Neural progenitor cell (in vitro differentiated cells): ENCODE results near the gene CEP44. TPM values are rescaled to one million over a fixed set of nuclear protein-coding genes. Genes with fewer than 3 reads are reported as not detected.
"Not testable (repeated sequence)": the region's sequence is repeated elsewhere in the genome, so short reads cannot be mapped to it uniquely, and the experiment has no call there.

ENCODE experiments used
- DNase-seq: peaks from one replicate; pipeline ENCODE4 v3.0.0-alpha.2; 2016; ENCODE audit warnings: low spot score
- H2AFZ ChIP-seq: fragments of 200-600 bp; sonication (generic); replicated peaks from 2 replicates; pipeline ENCODE4 v1.6.1; 2016; ENCODE audit warnings: antibody characterized with exemption
- H3F3A ChIP-seq: fragments of 200-600 bp; sonication (generic); 2 replicates; pipeline ENCODE4 v1.6.1; 2016; ENCODE audit warnings: antibody characterized with exemption, low read depth
- H3K27ac ChIP-seq: fragments of 200-600 bp; sonication (generic); 2 replicates; pipeline ENCODE4 v1.5.1; 2016; ENCODE audit warnings: mild to moderate bottlenecking
- H3K27me3 ChIP-seq: fragments of 200-600 bp; sonication (generic); 2 replicates; pipeline ENCODE4 v1.6.1; 2016; ENCODE audit warnings: mild to moderate bottlenecking, moderate library complexity
- H3K36me3 ChIP-seq: fragments of 200-600 bp; sonication (generic); 2 replicates; pipeline ENCODE4 v1.5.1; 2016
- H3K4me1 ChIP-seq: fragments of 200-600 bp; sonication (generic); 2 replicates; pipeline ENCODE4 v1.6.1; 2016; ENCODE audit warnings: mixed run types
- H3K4me2 ChIP-seq: fragments of 200-600 bp; sonication (generic); 2 replicates; pipeline ENCODE4 v1.6.1; 2016
- H3K4me3 ChIP-seq: fragments of 200-600 bp; sonication (generic); 2 replicates; pipeline ENCODE4 v1.5.1; 2016
- H3K79me2 ChIP-seq: fragments of 200-600 bp; sonication (generic); 2 replicates; pipeline ENCODE4 v1.6.1; 2016; ENCODE audit warnings: low read depth
- H3K9ac ChIP-seq: fragments of 200-600 bp; sonication (generic); 2 replicates; pipeline ENCODE4 v1.6.1; 2016
- H3K9me3 ChIP-seq: fragments of 200-600 bp; sonication (generic); 2 replicates; pipeline ENCODE4 v1.5.1; 2016; ENCODE audit warnings: low read depth
- H4K20me1 ChIP-seq: fragments of 200-600 bp; sonication (generic); 2 replicates; pipeline ENCODE4 v1.6.1; 2016; ENCODE audit warnings: low read depth
- H3K27ac Mint-ChIP-seq: 3 replicates; pipeline ENCODE4 v1.8.0; 2021; ENCODE audit warnings: mixed read lengths
- H3K27me3 Mint-ChIP-seq: 2 replicates; pipeline ENCODE4 v1.8.0; 2022; ENCODE audit warnings: low read depth, mild to moderate bottlenecking, inconsistent platforms, moderate library complexity, mixed read lengths; ENCODE audit not compliant: insufficient read depth
- H3K36me3 Mint-ChIP-seq: 3 replicates; pipeline ENCODE4 v1.8.0; 2021; ENCODE audit warnings: mixed read lengths
- H3K4me1 Mint-ChIP-seq: 3 replicates; pipeline ENCODE4 v1.8.0; 2021; ENCODE audit warnings: mixed read lengths
- H3K4me3 Mint-ChIP-seq: 3 replicates; pipeline ENCODE4 v1.8.0; 2021; ENCODE audit warnings: mild to moderate bottlenecking, moderate library complexity, mixed read lengths
- H3K9me3 Mint-ChIP-seq: 3 replicates; pipeline ENCODE4 v1.8.0; 2020; ENCODE audit warnings: mixed read lengths
- EZH2 ChIP-seq: fragments of 200-600 bp; sonication (generic); IDR thresholded peaks from 2 replicates; pipeline ENCODE4 v1.6.1; 2017; ENCODE audit warnings: antibody characterized with exemption, mild to moderate bottlenecking, moderate library complexity
- EZH2phosphoT487 ChIP-seq: fragments of 200-600 bp; sonication (generic); IDR thresholded peaks from 2 replicates; pipeline ENCODE4 v1.6.1; 2017; ENCODE audit warnings: antibody characterized with exemption
- total RNA-seq: library from RNA; depleted of rRNA; stranded (reverse); fragments of >200 nt; gene quantifications from 2 replicates; pipeline ENCODE4 v1.2.3, GENCODE V29; 2015; ENCODE audit warnings: low replicate concordance
- TF ChIP-seq, protein P1 (sequence below): fragments of 200-600 bp; sonication (generic); IDR thresholded peaks from 2 replicates; pipeline ENCODE4 v1.5.1; 2017; ENCODE audit warnings: antibody characterized with exemption, mild to moderate bottlenecking

Gene CEP44
- total RNA-seq, 1 donor from 2014 or later, result 76.1 TPM

DNA sequence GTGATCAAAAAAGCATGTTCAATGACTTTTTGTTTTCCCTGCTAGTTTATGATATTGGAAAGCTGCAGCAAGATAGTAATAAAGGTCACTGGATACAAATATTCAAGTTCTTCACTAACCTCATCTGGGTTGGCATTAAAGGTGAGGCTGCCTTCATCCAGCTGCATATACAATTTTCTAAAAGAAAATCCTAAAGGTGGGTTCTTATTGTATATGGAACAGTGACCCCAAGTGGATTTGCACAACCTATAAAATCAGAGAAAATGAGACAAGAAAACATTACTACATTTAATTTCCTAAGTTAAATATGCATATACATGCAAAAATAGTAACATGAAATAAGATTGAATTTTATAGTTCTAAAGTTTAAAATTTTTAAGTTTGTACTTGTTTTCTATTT is 24.1 kb upstream of the CEP44 start:
- DNase-seq, result no peak
- H3K9me3 ChIP-seq, result no peaks in the 10 kb centered on the region
- H3K27me3 ChIP-seq, result no peaks in the 10 kb centered on the region
- no peaks in the 10 kb centered on the region for H3K79me2 ChIP-seq
- H3K27ac ChIP-seq, result no peak overlapping the region
- H3K27me3 Mint-ChIP-seq, result no peaks in the 10 kb centered on the region
- H3K36me3 Mint-ChIP-seq, result peaks cover 2% of the 10 kb centered on the region
- no peaks in the 10 kb centered on the region for H3K4me1 ChIP-seq
- no peaks in the 10 kb centered on the region for H3K9me3 Mint-ChIP-seq
- H3K4me3 ChIP-seq, result no peak overlapping the region
- H3K4me3 Mint-ChIP-seq, result no peak overlapping the region
- TF ChIP-seq EZH2, result no peak
- TF ChIP-seq, protein P1, sequence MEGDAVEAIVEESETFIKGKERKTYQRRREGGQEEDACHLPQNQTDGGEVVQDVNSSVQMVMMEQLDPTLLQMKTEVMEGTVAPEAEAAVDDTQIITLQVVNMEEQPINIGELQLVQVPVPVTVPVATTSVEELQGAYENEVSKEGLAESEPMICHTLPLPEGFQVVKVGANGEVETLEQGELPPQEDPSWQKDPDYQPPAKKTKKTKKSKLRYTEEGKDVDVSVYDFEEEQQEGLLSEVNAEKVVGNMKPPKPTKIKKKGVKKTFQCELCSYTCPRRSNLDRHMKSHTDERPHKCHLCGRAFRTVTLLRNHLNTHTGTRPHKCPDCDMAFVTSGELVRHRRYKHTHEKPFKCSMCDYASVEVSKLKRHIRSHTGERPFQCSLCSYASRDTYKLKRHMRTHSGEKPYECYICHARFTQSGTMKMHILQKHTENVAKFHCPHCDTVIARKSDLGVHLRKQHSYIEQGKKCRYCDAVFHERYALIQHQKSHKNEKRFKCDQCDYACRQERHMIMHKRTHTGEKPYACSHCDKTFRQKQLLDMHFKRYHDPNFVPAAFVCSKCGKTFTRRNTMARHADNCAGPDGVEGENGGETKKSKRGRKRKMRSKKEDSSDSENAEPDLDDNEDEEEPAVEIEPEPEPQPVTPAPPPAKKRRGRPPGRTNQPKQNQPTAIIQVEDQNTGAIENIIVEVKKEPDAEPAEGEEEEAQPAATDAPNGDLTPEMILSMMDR, result no peak
- no peak for TF ChIP-seq EZH2phosphoT487
- H3K27ac Mint-ChIP-seq, result no peak overlapping the region
- no peaks in the 10 kb centered on the region for H3K4me1 Mint-ChIP-seq
- no peaks in the 10 kb centered on the region for H3F3A ChIP-seq
- H2AFZ ChIP-seq, result no peak overlapping the region
- no peak overlapping the region for H3K9ac ChIP-seq
- no peaks in the 10 kb centered on the region for H3K36me3 ChIP-seq
- H3K4me2 ChIP-seq, result no peak overlapping the region
- no peaks in the 10 kb centered on the region for H4K20me1 ChIP-seq

DNA sequence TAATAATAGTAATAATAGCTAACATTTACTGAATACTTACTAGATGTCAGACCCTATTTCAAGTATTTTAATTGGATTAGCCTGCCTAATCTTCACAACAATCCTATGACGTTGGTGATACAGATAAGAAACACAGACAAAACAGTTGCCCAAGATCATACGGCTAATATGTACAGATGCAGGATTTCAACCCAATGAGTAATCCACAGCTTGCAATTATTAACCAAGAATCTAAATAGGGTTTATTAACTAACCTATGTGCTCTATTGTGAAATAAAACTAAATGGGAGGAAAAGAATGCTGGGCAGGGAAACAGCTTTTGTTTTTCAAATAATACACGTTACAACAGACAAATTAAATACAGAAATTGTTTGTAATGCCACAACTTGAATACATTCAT is 23.6 kb upstream of the CEP44 start:
- H3K27me3 ChIP-seq, result no peaks in the 10 kb centered on the region
- H3K27me3 Mint-ChIP-seq, result no peaks in the 10 kb centered on the region
- H2AFZ ChIP-seq, result no peak overlapping the region
- H3K27ac ChIP-seq, result no peak overlapping the region
- H3K9me3 ChIP-seq, result no peaks in the 10 kb centered on the region
- H3K4me1 Mint-ChIP-seq, result no peaks in the 10 kb centered on the region
- no peak for DNase-seq
- H3K27ac Mint-ChIP-seq, result no peak overlapping the region
- H3K36me3 ChIP-seq, result no peaks in the 10 kb centered on the region
- no peak for TF ChIP-seq EZH2
- TF ChIP-seq, protein P1, result no peak
- TF ChIP-seq EZH2phosphoT487, result no peak
- no peak overlapping the region for H3K4me2 ChIP-seq
- no peak overlapping the region for H3K4me3 Mint-ChIP-seq
- H3K79me2 ChIP-seq, result no peaks in the 10 kb centered on the region
- no peaks in the 10 kb centered on the region for H3K9me3 Mint-ChIP-seq
- H4K20me1 ChIP-seq, result no peaks in the 10 kb centered on the region
- no peak overlapping the region for H3K9ac ChIP-seq
- no peak overlapping the region for H3K4me3 ChIP-seq
- no peaks in the 10 kb centered on the region for H3K4me1 ChIP-seq
- no peaks in the 10 kb centered on the region for H3F3A ChIP-seq
- peaks cover 2% of the 10 kb centered on the region for H3K36me3 Mint-ChIP-seq

DNA sequence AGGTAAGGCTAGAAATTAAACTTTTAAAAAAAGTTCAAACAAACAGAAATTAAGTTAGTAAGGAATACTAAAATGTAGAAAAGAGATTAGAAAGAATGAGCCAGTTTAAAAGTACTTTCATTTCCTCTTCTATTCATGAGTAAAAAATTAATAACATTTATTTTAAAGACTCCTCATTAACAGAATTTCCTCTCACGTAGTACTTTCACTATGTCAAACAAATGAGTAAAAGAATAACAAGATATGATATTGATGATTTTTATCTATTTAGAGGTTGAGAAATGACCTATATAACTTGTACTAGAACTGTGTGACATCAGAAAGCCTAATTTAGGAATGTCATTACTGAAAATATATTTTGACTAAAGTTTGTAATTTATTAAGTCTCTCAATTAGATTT is 22.3 kb upstream of the CEP44 start:
- not testable (repeated sequence) for H3K9me3 ChIP-seq, H2AFZ ChIP-seq, DNase-seq, H3K9ac ChIP-seq, H3K4me3 Mint-ChIP-seq, H3K4me1 Mint-ChIP-seq, H3F3A ChIP-seq, H3K79me2 ChIP-seq, H3K4me3 ChIP-seq, H4K20me1 ChIP-seq, H3K4me2 ChIP-seq, H3K27me3 Mint-ChIP-seq, H3K27ac Mint-ChIP-seq, H3K36me3 ChIP-seq, H3K27ac ChIP-seq, H3K36me3 Mint-ChIP-seq, H3K9me3 Mint-ChIP-seq, H3K27me3 ChIP-seq, H3K4me1 ChIP-seq

DNA sequence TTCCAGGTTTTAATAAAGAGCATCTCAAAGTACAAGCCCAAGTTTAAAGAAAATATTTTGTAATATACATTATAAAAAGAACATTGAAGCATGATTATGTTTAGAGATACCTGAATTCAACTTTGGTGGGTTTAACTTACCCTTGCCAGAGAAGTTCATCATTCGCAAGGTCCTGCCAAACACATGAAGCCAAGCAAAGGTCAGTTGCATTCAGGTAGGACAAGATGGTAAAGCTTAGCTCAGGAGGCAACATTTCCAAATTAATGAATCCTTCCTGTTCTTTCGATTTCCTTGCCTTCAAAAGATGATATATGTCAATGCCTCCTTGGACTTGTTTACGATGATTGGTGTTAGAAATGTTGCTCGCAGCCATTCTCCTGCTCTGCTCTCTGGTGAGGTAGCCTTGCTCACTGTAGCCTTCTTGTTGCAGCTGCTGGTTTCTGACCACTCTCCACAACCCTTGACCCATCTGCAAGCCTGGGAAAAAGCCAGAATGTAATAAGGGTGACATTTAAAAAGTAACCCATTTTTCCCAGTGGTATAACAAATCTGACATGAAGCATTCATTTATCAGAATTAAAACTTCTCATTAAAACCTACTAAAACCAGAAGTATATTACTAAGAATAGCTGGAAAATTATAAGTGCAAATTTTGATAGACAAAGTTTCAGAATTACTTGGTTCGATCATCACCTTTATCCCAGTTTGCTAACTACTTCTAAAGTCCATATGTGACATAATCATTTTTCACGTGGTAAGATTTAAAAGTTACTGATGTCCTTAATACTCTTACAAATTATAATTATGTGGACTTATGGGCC is 20.9 kb upstream of the CEP44 start:
- peaks cover 2% of the 10 kb centered on the region for H3K36me3 Mint-ChIP-seq

More for the DNA sequence above, 20.9 kb upstream of the CEP44 start:
- Histone ChIP-seq H3K9ac (no peak overlapping the region), H3K4me1 (no peaks in the 10 kb centered on the region), H3K27me3 (no peaks in the 10 kb centered on the region), H4K20me1 (no peaks in the 10 kb centered on the region), H3K4me2 (no peak overlapping the region), H3K27ac (no peak overlapping the region), H3K9me3 (no peaks in the 10 kb centered on the region), H3K36me3 (no peaks in the 10 kb centered on the region), H3K4me3 (no peak overlapping the region), H3K79me2 (no peaks in the 10 kb centered on the region), H3F3A (no peaks in the 10 kb centered on the region), H2AFZ (no peak overlapping the region)
- Mint-ChIP-seq H3K4me1 (no peaks in the 10 kb centered on the region), H3K4me3 (no peak overlapping the region), H3K27ac (no peak overlapping the region), H3K27me3 (no peaks in the 10 kb centered on the region), H3K9me3 (no peaks in the 10 kb centered on the region)
- no peak for DNase-seq
- TF ChIP-seq EZH2 (no peak), EZH2phosphoT487 (no peak)
- TF ChIP-seq, protein P1, result no peak
